Measurements from ENCODE around the gene TRAPPC12.
"Not testable (repeated sequence)": the region's sequence is repeated elsewhere in the genome, so short reads cannot be mapped to it uniquely, and the experiment has no call there.

Gene TRAPPC12

DNA sequence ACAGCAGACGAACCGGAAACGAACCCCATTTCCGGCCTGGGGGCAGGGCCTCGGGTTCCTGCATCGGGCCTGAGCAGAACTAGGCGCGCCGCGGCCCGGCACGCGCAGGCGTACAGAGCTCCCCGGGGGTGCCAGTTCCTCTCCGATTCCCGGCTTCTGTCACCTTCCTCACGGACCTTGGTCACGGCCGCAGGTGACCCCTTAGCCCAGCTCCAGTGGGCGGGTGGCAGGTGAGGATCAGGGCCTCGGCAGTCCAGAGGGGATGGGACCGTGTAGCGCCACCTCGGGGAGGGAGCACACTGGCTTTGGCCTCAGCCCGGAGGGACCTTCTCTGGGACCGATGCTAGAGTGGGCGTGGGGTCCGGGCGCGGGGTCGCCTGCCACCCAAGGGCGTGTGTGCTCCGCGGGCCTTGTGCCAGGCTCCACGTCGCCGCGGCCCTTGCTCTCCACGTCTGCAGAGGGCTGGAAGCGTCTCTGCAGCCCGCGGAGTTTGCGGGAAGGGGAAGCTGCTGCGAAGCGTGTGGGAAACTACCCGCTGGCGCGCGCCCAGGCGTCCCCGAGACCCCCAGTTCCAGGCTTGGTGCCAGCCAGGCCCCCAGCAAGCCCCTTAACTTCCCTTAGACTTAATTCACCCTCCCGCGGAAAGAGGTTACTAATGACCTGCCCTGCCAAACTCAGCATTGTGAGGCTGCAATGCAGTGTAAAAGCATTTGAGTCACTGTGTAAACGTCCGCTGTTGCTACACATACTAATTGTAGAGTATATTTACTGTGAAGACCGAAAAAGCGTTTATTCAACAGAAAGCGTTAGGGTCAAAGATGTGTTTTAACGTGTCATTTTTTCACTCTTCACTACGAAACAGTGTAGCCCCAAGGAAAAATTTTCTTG is at the start of gene TRAPPC12:
TSS of gene TRAPPC12 (plus strand) at position 48 of the 888 bp plus-strand sequence. CDS start 7,930 bp downstream, outside the sequence.
- peak; percentile 93 for DNase-seq

DNA sequence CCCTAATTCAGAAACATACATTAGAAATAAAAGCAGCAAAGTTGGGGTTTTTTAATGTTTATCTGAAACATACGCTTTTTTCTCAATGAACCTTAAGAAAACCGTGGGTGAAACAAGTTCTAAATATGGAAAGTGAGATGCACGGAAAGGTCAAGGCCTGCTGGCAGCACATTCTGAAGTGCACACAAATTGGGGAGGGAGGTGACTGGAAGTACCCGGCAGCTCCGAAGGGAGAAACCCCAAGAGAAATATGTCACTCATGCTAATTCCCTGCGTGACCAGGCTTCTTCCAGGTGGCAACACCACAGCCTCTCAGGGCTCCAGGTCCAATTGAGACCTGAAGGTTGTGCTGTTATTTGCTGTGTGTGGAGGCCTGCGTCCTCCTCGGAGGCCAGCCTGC is 47.4 kb upstream of the TRAPPC12 start:
- DNase-seq: no peak

DNA sequence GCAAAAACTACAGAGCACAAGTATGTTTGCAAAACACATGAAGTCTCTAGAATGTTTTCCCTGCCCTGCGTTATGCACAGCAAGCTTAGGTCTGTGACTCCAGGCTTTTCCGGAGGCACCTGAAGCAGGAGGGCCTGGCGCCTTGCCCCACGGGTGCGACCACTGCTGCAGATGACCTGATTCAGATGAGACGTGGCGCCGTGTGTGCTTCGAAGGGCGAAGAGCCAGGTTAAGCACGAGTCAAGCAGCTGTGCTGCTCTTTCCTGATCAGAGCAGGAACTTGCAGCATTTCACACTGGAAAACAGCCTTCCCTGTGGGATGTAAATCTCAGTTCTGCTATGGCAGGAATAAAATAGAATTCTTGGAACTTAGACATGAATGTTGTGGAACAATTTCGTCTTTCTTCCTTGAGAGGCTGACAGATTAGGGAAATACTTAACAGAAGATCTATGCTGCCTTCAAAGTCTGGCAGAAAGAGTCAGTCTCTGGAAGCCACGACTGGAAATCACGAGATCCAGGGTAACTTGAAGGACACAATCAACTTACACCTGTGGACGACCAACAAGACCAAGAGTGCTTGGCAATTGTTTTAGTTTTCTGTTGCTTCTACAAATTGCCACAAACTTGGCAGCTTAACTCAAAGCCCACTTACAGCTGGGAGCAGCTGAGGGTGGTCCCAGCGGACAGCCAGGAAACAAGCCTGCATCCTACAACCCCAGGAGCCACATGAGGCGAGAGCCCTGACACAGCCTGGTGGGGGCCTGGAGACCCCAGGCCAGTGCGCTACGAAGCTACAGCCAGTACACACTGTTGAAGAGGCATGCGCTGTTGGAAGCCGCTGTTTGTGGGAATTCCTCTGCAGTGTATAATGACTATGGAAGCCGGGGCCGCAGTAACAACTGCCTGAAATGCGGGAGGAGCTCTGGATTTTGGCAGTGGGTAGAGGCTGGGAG is 44.8 kb upstream of the TRAPPC12 start:
- DNase-seq: no peak

DNA sequence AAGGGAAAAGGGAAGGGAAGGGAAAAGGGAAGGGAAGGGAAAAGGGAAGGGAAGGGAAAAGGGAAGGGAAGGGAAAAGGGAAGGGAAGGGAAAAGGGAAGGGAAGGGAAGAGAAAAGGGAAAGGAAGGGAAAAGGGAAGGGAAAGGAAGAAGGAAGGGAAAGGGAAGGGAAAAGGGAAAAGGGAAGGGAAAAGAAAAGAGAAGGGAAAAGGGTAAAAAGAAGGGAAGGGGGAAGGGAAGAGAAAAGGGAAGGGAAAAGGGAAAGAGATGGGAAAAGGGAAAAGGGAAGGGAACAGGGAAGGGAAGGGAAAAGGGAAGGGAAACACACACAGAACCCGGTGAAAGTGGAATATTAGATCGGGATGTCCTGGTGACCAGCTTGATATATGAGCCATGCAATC is 42.6 kb upstream of the TRAPPC12 start:
- no peak for DNase-seq

DNA sequence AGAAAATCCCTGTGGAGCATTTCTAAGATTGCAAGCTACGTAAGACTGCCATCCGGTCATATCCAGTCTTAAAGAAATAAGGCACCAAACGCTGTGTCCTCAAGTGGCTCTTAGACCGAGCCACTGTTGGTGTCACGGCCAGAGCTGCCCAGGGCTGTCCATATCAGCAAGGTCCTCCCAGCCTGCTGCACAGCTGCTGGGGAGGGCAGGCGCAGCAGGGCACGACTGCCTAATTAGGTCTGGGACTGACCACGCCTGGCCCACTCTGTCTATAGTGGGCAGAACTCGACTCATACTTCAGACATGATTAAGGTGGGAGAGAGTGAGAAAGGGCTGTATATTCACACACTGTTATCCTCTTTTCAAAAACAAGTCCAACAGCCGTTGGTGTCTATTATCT is 41.2 kb upstream of the TRAPPC12 start:
- no peak for DNase-seq

DNA sequence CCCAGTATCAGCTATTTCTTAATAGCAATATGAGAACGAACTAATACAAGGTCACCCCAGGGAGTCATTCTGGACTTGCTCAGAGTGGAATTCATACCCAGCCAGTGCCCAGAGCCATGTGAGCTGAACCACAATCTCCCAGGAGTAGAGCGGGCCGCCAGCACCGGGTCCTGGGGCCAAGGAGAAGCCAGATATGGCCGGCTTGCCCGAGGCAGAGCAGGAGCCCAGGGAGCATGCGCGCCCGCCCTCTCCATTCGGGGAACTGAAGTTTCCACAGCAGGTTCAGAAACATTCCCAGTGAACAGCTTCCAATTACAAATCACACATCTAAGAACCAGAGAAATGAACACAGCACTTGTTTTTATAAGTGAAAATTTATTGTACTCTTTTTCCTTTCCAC is 39.4 kb upstream of the TRAPPC12 start:
- DNase-seq: no peak

DNA sequence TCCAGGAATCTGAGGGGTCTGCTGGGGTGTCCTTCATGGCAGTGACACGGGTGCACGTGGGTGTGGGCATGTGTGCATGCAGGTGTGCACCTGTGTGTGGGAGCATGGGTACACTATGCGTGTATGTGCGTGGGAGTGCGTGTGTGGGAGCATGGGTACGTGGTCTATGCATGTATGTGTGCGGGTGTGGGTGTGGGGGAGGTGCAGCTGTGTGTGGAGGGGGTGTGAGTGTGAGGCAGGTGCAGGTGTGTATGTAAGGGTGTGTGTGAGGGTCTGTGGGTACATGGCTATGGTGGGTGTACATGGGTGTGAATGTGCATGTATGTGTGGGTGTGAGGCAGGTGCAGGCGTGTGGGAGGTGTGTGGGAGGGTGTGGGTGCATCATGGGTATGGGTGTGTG is 38.2 kb upstream of the TRAPPC12 start:
- DNase-seq: no peak

DNA sequence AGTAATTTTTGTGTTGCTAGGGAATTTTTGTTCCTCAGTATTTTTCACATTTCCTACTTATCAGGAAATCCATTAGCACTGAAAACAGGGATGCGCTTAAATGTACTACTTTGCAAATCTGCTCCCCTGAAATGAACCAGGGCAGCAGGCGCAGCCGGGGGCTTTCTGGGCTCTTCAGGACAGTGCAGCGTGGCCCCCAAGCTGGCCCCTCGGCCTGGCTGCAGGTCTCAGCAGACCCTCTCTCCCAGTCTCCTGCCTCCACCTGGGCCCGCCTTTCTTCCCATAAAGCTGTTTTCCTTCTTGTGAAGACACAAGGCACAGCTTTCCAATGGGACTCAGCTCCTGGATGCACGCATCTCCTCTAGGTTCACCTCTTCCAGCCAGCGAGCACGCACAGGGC is 37.2 kb upstream of the TRAPPC12 start:
- DNase-seq: no peak

DNA sequence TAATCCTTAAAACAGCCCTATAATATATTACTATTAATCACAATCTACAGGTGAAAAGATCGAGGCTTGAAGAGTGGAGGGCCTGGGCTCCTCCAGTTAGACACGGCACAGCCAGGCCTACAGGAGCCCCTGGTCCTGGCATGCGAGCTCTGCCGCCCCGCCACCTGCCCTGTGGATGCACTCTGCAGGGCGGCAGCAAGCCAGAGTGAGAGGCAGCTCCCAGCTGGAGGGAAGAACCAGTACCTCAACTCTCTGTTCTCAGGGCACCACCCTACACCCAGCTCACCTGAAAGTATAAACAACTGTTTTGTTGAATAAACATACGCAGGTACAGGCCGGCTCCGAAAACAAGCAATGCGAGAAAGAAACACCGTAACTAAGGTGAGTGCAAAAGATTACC is 36.5 kb upstream of the TRAPPC12 start:
- DNase-seq: no peak

DNA sequence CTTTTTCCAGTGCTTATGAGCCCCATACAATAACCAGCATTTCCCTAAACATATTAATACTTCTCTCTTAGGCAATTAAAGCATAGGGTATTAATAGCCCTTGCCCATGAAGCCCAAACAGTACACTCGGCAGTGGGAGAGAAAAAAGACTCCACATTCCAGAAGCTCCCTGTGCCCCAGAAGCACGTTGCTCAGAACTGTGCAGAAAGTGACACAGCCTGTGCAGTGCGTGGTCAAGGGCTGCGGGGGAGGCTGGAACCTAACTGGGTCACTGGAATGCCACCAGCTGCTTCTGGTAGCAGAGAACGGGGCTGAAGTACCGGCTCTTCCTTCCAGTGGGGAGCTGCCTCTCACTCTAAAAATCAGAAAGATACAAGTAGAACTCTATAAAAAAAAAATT is 34.6 kb upstream of the TRAPPC12 start:
- DNase-seq: no peak

DNA sequence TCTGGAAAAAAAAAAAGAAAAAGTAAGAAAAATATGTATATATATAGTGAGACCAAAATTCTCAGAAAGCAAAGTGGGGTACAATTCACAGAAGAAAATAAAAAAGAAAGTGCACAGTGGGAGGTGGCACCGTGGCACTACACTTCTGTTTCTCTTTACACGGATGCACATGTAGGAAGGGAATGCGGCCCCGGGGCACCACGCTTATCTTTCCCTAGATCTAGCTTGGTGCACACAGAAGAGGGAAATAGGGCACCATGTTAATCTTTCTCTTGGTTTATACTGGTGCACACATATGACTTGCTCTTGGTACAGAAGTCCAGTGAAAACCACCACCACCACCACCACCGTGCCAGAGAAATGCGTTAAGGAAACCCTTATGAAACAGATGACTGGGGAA is 33.9 kb upstream of the TRAPPC12 start:
- DNase-seq: no peak

DNA sequence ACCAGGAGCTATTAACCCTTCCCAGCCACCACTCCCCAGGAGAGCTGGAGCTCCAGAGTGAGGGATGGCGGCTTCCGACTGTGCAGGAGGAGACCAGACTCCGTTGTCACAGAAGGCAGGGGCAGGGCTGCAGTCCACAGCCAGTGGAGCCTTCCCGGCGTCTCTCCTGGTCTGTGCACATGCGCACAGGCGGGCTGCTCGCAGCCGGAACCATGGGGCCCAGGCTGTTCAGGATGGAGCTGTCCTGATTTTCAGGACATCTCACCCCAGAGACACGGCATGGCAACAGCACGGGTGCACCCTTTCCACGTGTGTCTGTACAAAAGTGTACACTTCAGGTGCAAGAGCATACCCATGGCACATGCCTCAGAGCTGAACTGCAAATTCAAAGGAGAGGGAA is 30.7 kb upstream of the TRAPPC12 start:
- DNase-seq: no peak

DNA sequence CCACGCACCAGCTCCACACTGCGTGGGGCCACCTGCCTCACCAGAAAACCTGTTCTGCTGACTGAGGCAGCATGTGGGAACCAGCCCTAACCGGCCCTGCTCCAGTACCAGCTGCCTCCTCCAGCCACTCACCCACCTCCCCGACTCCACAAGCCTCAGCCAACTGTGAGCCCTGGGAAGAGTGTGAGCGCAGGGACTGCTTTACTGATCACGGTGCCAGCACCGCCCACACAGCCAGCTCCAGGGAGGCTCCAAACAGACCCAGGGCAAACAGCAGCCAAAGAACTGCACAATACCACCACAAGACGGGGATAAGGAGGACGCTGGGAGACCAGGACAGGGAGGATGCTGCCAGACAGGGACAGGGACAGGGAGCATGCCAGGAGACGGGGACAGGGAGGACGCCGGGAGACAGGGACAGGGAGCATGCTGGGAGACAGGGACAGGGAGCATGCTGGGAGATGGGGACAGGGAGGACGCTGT is 30.2 kb upstream of the TRAPPC12 start:
- DNase-seq: no peak

DNA sequence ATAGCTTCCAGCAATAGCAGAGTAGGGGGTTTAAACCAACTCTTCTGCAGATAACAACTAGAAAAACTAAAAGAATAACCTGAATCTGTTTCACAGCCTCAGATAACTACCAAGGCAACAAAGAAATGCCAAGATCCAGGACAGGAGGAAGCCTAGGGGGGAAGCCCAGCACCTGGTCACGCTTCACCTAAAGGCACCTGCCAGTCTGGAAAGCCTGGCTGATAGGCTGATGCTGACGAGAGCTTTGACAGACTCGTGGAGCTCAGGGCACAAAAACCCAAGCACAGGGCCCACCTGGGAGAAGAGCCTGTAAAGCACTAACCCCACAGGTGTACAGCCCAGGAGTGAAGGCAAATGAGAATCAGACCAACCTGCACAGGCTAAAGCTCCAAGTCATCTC is 24.5 kb upstream of the TRAPPC12 start:
- no peak for DNase-seq

DNA sequence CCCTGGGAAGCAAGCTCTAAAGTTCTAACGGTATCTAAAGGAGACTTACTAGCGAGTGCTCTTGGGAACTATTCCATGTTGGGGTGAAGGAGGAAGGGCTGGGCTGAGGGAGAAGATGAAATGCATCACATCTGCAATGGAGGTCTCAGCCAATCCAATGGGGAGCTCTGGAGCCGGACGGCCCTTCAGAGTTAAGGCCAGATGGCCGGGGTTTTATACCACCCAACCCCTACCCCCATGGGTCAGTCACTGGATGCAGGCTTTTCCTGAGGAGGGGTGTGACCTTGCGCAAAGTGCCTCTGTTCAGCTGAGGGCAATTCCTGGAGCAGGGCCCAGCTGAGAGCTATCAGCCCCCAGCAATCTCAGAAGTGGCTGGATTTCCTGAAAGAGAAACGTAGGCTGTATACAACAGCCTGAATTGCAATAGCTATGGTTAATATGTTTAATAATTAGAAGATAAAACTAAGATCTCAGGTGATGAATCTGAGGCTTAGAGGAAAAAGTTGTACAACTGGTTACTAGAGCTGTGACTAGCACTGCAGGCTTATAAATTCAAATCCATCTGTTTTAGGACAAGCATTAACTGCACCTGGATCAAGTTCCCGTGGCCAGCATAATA is 23.4 kb upstream of the TRAPPC12 start:
- no peak for DNase-seq

DNA sequence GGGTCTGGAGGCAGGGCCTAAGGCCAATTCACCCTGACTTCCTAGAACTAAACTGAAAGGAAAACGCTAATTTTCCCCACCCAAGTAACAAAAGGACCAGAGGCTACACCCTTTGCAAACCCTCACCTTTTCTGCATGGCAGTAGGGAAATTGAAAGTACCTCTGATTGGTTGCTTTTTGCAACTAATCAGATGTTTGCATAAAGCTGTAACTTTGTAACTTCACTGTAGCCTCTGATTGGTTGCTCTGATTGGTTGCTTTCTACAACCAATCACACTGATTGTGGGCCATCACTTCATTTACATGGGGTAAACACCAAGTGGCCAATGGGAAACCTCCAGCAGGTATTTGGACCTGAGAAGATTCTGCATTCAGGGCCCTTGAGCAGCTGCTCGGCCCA is 22.7 kb upstream of the TRAPPC12 start:
- DNase-seq: no peak

DNA sequence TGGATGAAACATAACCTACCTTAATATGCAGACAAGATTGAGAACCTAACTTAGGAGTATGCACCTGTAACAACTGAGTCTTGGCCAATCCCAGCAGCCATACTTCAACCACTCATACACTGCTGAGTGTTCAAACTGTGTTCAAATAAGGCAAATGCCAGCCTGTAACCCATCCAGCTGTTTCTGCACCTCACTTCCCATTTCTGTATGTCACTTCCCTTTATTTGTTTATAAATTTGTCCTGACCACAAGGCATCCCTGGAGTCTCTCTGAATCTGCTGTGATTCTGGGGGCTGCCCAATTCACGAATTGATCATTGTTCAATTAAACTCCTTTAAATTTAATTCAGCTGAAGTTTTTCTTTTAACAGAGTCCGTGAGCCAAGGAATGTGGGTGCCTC is 22.0 kb upstream of the TRAPPC12 start:
- not testable (repeated sequence) for DNase-seq

DNA sequence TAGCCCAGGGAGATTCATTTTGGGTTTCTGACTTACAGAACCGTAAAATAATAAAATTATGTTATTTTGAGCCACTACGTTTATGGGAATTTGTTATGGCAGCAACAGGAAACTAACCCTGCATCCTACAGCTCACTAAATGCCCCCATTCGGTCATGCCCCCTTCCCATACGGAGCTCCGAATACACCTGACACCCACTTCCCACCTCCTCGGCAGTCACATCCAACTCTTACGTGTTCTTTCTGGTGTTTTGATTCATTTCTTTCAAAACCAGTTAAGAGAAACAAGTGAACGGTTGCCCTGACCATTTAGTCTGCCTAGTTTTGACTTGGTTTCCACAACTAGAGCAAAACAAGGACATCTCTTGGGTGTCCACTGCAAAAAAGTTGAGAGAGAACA is 21.6 kb upstream of the TRAPPC12 start:
- no peak for DNase-seq

DNA sequence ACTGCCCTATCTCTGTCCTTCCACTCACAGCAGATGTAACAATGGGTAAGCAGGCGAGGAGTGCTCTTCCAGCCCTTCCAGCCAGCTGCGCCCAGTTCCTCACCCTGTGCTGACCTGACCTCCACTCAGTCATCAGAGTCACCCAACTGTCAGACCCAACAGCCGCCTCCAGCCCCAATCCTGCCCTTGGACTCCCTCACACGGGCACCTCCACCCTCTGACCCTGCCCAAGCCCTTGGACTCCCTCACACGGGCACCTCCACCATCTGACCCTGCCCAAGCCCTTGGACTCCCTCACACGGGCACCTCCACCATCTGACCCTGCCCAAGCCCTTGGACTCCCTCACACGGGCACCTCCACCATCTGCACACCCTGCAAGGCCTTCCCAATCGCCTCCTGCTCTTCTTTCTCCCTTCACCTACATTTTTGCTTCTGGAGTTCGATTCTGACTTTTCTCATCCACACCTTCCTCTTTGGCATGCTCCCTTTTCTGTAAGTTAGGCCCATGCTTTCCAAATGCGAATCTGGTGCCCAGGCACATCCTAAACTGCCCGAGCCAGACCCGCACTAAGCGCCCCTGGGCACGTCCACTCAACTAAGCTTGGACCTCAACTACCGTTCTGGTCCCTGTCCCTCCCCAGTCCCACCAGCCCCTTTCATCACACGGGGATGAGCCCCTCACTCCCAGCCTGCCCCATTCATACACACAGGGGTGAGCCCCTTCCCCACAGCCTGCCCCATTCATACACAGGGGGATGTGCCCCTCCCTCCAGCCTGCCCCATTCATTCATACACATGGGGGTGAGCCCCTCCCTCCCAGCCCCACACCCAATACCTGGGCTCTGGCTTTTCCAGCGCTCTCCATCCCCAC is 17.7 kb upstream of the TRAPPC12 start:
- DNase-seq: no peak

DNA sequence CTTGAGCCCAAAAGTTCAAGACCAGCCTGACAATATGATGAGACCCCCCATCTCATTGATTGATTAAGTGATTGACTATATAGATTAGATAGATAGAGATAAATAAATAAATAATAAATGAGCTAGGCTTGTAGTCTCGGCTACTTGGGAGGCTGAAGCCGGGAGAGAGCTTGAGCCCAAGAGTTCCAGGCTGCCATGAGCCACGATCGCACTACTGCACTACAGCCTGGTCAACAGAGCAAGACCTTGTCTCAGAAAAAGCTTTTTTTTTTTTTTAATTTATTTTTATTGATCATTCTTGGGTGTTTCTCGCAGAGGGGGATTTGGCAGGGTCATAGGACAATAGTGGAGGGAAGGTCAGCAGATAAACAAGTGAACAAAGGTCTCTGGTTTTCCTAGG is 14.3 kb upstream of the TRAPPC12 start:
- no peak for DNase-seq

DNA sequence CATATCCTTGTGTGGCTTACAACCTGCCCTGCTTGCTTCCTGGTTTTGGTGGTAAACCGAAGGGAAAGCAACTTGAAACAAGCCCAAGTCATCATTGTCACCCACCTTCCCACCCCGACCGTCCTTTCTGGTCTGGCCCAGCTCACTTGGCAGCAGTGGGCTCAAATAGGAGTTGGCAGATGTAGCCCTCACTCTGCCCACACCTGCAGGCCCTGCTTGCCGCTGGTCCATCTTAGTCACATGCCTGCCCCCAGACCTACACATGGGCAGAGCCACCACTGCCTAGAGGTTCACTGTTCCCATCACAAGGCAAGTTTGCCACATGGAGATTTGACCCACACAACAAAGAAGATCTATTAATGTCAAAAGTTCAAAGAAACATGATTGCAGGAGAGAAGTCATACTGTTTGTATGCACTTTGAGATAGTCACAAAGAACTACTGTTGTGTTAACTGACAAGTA is 11.2 kb upstream of the TRAPPC12 start:
- no peak for DNase-seq
